GM21529 (cell line): ENCODE measurements around the gene CFAP410.
"Not testable (repeated sequence)": the region's sequence is repeated elsewhere in the genome, so short reads cannot be mapped to it uniquely, and the experiment has no call there.

Experiments
- ATAC-seq: cut with Tn5 transposase; IDR thresholded peaks from one replicate; pipeline ENCODE4 v1.9.1; 2021; ENCODE audit not compliant: unreplicated experiment

CFAP410 gene

GRCh38 chr21:44318489-44319285, 20.5 kb downstream of the CFAP410 start:
- ATAC-seq: no peak

- no peak for ATAC-seq
Observed at GRCh38 chr21:44317871-44318270, 21.3 kb downstream of the CFAP410 start.

- no peak for ATAC-seq
Observed at GRCh38 chr21:44317241-44317782, 21.9 kb downstream of the CFAP410 start.

- ATAC-seq: no peak
Observed at GRCh38 chr21:44316277-44316900, 22.8 kb downstream of the CFAP410 start.

- ATAC-seq: no peak
Observed at GRCh38 chr21:44315691-44316203, 23.4 kb downstream of the CFAP410 start.

- no peak for ATAC-seq
Observed at GRCh38 chr21:44314561-44314960, 24.6 kb downstream of the CFAP410 start.

- ATAC-seq: no peak
Observed at GRCh38 chr21:44314128-44314527, 25.1 kb downstream of the CFAP410 start.

- ATAC-seq: no peak
Observed at GRCh38 chr21:44313451-44313850, 25.7 kb downstream of the CFAP410 start.

- no peak for ATAC-seq
Observed at GRCh38 chr21:44312716-44313115, 26.5 kb downstream of the CFAP410 start.

GRCh38 chr21:44312089-44312488, 27.1 kb downstream of the CFAP410 start:
- no peak for ATAC-seq

GRCh38 chr21:44310628-44311507, 28.3 kb downstream of the CFAP410 start:
- no peak for ATAC-seq

GRCh38 chr21:44306936-44307704, 32.1 kb downstream of the CFAP410 start:
- no peak for ATAC-seq

- no peak for ATAC-seq
Observed at GRCh38 chr21:44305691-44306090, 33.5 kb downstream of the CFAP410 start.

- no peak for ATAC-seq
Observed at GRCh38 chr21:44304877-44305293, 34.3 kb downstream of the CFAP410 start.

- no peak for ATAC-seq
Observed at GRCh38 chr21:44304011-44304616, 35.1 kb downstream of the CFAP410 start.

- ATAC-seq: no peak
Observed at GRCh38 chr21:44303490-44303981, 35.7 kb downstream of the CFAP410 start.

- ATAC-seq: not testable (repeated sequence)
Observed at GRCh38 chr21:44302573-44303401, 36.4 kb downstream of the CFAP410 start.

GRCh38 chr21:44301961-44302406, 37.2 kb downstream of the CFAP410 start:
- no peak for ATAC-seq

GRCh38 chr21:44301141-44301540, 38.0 kb downstream of the CFAP410 start:
- no peak for ATAC-seq
